OCI-LY7 (cell line): Measurements from ENCODE around the gene BIRC2.

ENCODE experiments used
- EZH2phosphoT487 ChIP-seq: fragments of 200-600 bp; sonication (generic); IDR thresholded peaks from 2 replicates; pipeline ENCODE4 v1.6.1; 2018; ENCODE audit warnings: low read depth, borderline replicate concordance, mild to moderate bottlenecking, mixed run types, antibody characterized with exemption, low read length, moderate library complexity, mixed read lengths
- TF ChIP-seq, protein P1 (sequence below): fragments of 200-600 bp; sonication (generic); conservative IDR thresholded peaks from 2 replicates; pipeline ENCODE4 v1.5.1; 2014; ENCODE audit warnings: mild to moderate bottlenecking, antibody characterized with exemption, low read length, moderate library complexity, mixed read lengths

DNA sequence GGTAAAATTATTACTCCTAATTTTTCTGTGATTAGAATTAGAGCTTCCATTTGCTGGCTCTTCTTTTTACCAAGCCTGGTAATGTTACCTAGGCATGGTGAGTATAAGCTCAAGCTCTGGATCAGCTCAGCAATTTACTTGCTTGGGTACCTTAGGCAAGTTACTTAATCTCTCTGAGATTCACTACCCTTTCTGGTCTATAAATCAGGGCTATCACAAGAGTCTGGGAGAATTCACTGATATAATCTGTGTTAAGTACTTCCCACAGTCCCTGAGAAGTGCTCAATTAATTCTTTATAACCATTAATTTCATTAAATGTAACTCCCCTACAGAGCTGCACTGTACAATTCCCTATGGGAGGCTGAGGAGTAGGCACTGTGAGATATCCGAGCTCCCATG is 61.3 kb downstream of the BIRC2 start:
- TF ChIP-seq, protein P1, sequence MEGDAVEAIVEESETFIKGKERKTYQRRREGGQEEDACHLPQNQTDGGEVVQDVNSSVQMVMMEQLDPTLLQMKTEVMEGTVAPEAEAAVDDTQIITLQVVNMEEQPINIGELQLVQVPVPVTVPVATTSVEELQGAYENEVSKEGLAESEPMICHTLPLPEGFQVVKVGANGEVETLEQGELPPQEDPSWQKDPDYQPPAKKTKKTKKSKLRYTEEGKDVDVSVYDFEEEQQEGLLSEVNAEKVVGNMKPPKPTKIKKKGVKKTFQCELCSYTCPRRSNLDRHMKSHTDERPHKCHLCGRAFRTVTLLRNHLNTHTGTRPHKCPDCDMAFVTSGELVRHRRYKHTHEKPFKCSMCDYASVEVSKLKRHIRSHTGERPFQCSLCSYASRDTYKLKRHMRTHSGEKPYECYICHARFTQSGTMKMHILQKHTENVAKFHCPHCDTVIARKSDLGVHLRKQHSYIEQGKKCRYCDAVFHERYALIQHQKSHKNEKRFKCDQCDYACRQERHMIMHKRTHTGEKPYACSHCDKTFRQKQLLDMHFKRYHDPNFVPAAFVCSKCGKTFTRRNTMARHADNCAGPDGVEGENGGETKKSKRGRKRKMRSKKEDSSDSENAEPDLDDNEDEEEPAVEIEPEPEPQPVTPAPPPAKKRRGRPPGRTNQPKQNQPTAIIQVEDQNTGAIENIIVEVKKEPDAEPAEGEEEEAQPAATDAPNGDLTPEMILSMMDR: no peak
- no peak for TF ChIP-seq EZH2phosphoT487
